ENCODE results near the gene ARHGAP6. TPM values are rescaled to one million over a fixed set of nuclear protein-coding genes. Genes with fewer than 3 reads are reported as not detected.

ARHGAP6 gene
- total RNA-seq, 1 experiment from 2014 or later: 0.07 TPM

- Mint-ChIP-seq H3K36me3 (ENCODE audit: insufficient read depth in 1 of 3, low read depth in 3 of 3) (no peaks in the 10 kb centered on the region; a peak in 1 of 7 replicates), H3K4me3 (no peak overlapping the region), H3K9me3 (peaks cover 46 to 49% of the 10 kb centered on the region in 2 experiments), H3K4me1 (peaks cover 4 to 6% of the 10 kb centered on the region in 2 experiments; a peak in 3 of 4 replicates), H3K27me3 (ENCODE audit: low read depth) (no peaks in the 10 kb centered on the region; the same call in none of the 2 replicates), H3K27ac (no peak overlapping the region)
- H2BK20ac ChIP-seq (ENCODE audit: low read depth, low read length, poor library complexity, severe bottlenecking): no peak overlapping the region
- H3K9me3 ChIP-seq (ENCODE audit: control insufficient read depth, low read depth, low read length): no peaks in the 10 kb centered on the region
- H3K14ac ChIP-seq (ENCODE audit: insufficient read depth, low read length): no peak overlapping the region
- no peak overlapping the region for H3K4me2 ChIP-seq (ENCODE audit: insufficient read depth, insufficient read length, low read length)
- no peaks in the 10 kb centered on the region for H4K20me1 ChIP-seq (ENCODE audit: control insufficient read depth, insufficient read depth, insufficient read length)
- no peaks in the 10 kb centered on the region for H3K23me2 ChIP-seq (ENCODE audit: insufficient read length, low read depth, low read length, poor library complexity, severe bottlenecking)
- H2BK12ac ChIP-seq (ENCODE audit: insufficient read length, low read depth, low read length): no peak overlapping the region
- H3K23ac ChIP-seq (ENCODE audit: insufficient read length, low read depth, low read length): no peak overlapping the region
- no peaks in the 10 kb centered on the region for H3K27me3 ChIP-seq (ENCODE audit: insufficient read depth, low read length)
- H3K18ac ChIP-seq (ENCODE audit: insufficient read length, low read depth, low read length): no peak overlapping the region
- DNase-seq: no peak
- H2AK5ac ChIP-seq (ENCODE audit: insufficient read length, low read length): no peak overlapping the region
- H3K4me1 ChIP-seq (ENCODE audit: insufficient read depth, low read length): no peaks in the 10 kb centered on the region
- H4K91ac ChIP-seq (ENCODE audit: insufficient read length, low read depth, low read length): no peak overlapping the region
- no peak overlapping the region for H3K27ac ChIP-seq (ENCODE audit: insufficient read length, low read depth, low read length)
- no CpG with 5 or more reads among the region's 5 CpGs for WGBS (ENCODE audit: extremely low coverage, insufficient read length, low lambda C conversion rate)
- no peak overlapping the region for H2AFZ ChIP-seq (ENCODE audit: low read length)
- no peak overlapping the region for H2BK5ac ChIP-seq (ENCODE audit: insufficient read length, low read length)
- no peak overlapping the region for H4K8ac ChIP-seq (replicated peaks; ENCODE audit: insufficient read length, low read depth, low read length)
- no peak overlapping the region for H2BK120ac ChIP-seq (ENCODE audit: low read depth, low read length, poor library complexity, severe bottlenecking)
- no peaks in the 10 kb centered on the region for H3K79me1 ChIP-seq (ENCODE audit: insufficient read depth, low read depth, low read length, poor library complexity, severe bottlenecking)
- H2BK15ac ChIP-seq (ENCODE audit: low read depth, low read length): no peak overlapping the region
- no peak overlapping the region for H3K4ac ChIP-seq (ENCODE audit: low read depth, low read length)
- H3K56ac ChIP-seq (ENCODE audit: insufficient read length, low read depth, low read length): no peak overlapping the region
- H3T11ph ChIP-seq (ENCODE audit: low read length): no peak overlapping the region
- H4K5ac ChIP-seq (ENCODE audit: insufficient read length, low read depth, low read length): no peak overlapping the region
- H3K9ac ChIP-seq (ENCODE audit: extremely low read depth, insufficient read length, low read length): no peak overlapping the region
- TF ChIP-seq CTCF (conservative IDR thresholded peaks at IDR 0.05): no peak
- no peaks in the 10 kb centered on the region for H3K79me2 ChIP-seq (ENCODE audit: insufficient read depth, low read length)
Observed at GRCh38 chrX:11296051-11296450, 369.7 kb downstream of the ARHGAP6 start.

Data from H9 (cell line).